Measurements from ENCODE around the gene SNRPA.
"Not testable (repeated sequence)": the region's sequence is repeated elsewhere in the genome, so short reads cannot be mapped to it uniquely, and the experiment has no call there.

The SNRPA gene

DNA sequence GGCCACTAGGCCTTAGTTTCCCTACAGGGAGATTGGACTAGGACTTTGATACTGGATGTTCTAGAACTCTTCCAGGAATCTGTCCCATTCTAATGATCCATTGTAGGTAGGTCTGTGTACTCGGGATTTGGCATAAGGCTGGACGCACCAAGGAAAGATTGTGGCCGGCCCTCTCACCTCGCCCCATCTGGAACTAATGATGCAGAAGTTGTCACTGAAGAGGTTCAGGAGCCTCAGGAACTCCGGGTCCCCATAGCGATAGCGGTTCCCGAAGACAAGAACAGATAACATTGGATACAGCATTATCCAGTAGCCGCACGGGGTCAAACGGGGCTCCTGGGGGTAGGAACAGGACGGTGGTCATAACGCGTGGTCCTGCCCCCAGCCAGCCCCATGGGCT, 59.2 kb downstream of the SNRPA start:
- TF ChIP-seq, protein P1, sequence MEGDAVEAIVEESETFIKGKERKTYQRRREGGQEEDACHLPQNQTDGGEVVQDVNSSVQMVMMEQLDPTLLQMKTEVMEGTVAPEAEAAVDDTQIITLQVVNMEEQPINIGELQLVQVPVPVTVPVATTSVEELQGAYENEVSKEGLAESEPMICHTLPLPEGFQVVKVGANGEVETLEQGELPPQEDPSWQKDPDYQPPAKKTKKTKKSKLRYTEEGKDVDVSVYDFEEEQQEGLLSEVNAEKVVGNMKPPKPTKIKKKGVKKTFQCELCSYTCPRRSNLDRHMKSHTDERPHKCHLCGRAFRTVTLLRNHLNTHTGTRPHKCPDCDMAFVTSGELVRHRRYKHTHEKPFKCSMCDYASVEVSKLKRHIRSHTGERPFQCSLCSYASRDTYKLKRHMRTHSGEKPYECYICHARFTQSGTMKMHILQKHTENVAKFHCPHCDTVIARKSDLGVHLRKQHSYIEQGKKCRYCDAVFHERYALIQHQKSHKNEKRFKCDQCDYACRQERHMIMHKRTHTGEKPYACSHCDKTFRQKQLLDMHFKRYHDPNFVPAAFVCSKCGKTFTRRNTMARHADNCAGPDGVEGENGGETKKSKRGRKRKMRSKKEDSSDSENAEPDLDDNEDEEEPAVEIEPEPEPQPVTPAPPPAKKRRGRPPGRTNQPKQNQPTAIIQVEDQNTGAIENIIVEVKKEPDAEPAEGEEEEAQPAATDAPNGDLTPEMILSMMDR (IDR thresholded peaks at IDR 0.05; ENCODE audit: control insufficient read depth, insufficient read depth, low read depth, low read length, missing control alignments): no peak
- no peak overlapping the region for H3K4me3 ChIP-seq (ENCODE audit: control insufficient read depth, low read depth, low read length)
- DNase-seq (ENCODE audit: low read depth): no peak

DNA sequence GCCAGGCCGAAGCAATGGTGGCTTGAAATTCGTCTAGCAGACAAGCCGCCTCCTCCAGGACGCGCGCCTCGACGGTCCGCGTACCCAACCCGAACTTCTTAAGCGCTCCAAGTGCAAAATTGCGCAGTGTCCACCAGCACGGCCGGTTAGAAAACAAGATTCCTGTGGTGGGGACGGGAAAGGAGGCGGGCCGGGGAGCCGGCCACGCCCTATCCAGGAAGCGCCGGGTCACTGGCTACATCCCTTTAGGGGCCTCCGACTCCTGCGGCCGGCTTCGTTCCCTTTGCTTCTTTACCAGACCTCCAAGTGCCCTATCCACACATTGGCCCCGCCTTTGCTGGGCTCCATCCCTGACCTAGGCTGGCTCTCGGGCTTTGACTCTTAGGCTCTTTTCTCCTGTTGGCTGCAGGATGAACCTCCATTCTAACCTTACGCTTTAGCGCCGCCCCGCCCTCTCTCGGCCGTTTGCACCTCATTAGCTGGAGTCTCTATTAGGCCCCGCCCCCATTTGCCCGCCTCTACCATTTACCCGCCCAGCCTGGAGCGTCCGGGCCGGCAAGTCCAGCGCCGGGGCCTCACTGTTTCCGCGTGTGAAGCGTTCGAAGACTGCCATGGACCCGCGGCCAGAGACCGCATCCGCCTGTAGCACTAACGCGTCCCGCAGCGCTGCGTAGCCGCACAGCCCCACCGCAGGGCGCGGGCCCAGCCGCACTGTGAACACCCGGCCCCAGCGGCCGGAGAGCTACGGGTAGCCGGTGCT, 59.8 kb downstream of the SNRPA start:
- H3K4me3 ChIP-seq (ENCODE audit: control insufficient read depth, low read depth, low read length): peak overlapping the region; percentile 30
- not testable (repeated sequence) for DNase-seq (ENCODE audit: low read depth)

DNA sequence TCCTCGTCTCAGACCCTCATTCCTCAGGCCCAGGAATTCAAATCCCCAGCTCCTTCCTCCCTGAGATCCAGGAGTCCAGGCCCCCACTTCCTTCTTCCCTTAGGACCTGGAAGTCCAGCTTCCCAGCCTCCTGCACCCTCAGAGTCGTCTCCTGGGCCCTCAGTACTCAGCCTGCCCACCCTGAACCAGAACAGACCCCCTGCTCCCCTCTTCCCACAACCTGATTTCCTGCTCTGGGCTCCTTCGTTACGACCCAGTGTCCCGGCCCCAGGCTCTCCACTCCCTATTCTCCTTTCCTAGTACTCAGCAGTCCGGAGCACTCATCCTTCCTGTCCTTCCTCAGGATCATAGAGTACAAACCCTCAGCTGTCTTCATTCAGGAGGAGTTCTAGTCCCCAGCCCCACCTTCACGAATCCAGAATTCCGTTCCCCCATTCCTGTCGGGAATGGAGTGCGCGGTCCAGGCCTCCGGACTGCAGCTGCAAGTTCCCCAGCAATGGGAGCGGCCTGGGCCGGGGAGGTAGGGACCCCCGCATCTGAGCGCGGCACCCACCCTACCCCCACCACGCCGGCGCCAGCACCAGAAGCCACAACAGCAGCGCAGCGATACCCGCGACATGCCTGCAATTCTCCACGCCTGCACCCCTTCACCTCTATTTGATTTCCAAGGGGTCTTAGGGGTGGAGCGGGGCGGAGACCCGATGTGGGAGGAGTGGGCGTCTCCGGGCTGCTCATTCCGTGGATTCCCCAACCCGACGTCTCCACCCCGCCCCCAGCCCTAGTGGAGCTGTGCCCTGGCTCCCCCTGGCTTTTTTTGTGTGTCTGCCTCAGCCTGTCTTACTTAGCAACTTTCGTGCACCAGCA, 60.7 kb downstream of the SNRPA start:
- DNase-seq (ENCODE audit: low read depth): no peak
- no peak overlapping the region for H3K4me3 ChIP-seq (ENCODE audit: control insufficient read depth, low read depth, low read length)
- TF ChIP-seq, protein P1 (IDR thresholded peaks at IDR 0.05; ENCODE audit: control insufficient read depth, insufficient read depth, low read depth, low read length, missing control alignments): no peak

DNA sequence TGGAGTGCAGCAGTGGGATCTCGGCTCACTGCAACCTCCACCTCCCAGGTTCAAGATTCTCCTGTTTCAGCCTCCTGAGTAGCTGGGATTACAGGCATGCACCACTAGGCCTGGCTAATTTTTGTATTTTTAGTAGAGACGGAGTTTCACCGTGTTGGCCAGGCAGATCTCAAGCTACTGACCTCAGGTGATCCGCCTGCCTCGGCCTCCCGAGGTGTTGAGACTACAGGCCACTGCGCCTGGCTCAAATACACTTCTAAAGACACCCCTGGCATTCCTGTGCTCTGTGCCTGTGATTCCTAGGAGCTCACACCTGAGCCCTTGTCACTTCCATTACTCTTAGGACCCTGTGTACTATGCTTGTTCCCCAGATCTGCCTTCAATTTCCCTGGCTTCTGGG, 61.6 kb downstream of the SNRPA start:
- not testable (repeated sequence) for H3K4me3 ChIP-seq (ENCODE audit: control insufficient read depth, low read depth, low read length); DNase-seq (ENCODE audit: low read depth)

DNA sequence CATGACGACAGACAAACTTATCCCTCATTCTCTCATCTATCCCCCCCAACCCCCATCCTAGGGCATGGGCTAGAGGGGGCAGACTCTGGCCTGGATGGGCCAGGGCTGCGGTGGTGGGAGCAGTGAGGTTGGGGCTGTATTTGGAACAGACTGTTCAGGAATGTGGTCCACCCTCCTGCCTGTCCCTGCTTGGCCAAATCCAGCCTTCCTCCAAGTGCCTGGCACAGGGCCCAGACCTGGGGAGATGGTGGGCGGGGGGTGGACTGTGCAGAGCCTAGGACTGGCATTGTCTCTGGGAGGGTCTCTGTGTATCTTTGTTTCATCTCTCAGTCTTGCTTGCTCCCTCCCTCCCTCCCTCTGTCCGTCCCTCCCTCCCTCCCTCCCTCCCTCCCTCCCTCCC, 62.2 kb downstream of the SNRPA start:
- TF ChIP-seq, protein P1 (IDR thresholded peaks at IDR 0.05; ENCODE audit: control insufficient read depth, insufficient read depth, low read depth, low read length, missing control alignments): no peak
- H3K4me3 ChIP-seq (ENCODE audit: control insufficient read depth, low read depth, low read length): no peak overlapping the region
- DNase-seq (ENCODE audit: low read depth): no peak
